ENCODE data around the gene NR5A1.

Gene NR5A1

DNA sequence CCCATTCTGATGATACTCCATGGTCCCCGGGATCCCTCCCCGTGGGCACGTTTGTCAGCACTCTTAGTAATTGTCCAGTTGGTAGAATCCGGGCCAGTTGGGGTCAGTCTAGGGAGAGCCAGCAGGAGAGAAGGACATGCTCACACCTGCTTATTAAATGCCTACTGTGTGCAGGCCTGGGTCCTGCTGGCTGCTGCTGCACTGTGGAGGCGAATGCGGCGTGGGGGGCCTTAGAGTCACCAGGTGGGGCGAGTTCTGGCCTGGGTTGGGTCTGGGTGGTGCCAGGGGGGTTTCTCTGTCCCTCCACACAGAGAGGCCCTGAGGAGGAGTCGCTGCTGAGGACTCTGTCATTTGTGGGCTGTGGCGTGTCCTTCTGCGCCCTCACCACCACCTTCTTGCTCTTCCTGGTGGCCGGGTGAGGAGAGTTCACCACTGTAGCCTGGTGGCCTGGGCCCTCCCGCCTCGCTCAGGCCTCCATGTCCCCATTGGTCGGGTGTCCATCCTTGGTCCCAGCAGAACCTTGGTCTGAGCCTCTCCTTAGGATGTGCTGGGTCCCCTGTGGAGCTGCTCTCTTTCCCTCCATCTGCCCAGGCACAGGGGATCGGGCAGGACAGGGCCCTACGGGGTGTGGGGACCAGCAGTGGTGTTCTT, 39.7 kb downstream of the NR5A1 start:
- no peak for DNase-seq (ENCODE audit: low spot score)
- FAIRE-seq, result no peak

GRCh38 chr9:124465736-124466135, 41.5 kb downstream of the NR5A1 start:
- FAIRE-seq, result no peak
- DNase-seq (ENCODE audit: low spot score), result no peak

DNA sequence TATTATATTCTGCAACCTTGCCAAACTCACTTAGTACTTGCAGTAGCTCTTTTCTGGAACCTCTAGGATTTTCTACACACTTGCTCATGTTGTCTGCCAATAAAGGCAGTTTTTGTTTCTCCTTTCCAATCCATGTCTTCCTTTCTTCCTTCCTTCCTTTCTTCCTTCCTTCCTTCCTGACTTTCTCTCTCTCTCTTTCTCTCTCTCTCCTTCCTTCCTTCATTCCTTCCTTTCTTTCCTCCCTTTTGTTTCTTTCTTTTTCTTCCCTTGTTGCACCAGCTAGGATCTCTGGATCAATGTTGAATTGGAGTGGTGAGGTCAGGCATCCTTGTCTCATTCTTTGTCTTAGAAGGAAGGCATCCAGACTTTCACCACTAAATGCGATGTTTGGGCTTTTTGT, 44.5 kb downstream of the NR5A1 start:
- FAIRE-seq, result no peak

DNA sequence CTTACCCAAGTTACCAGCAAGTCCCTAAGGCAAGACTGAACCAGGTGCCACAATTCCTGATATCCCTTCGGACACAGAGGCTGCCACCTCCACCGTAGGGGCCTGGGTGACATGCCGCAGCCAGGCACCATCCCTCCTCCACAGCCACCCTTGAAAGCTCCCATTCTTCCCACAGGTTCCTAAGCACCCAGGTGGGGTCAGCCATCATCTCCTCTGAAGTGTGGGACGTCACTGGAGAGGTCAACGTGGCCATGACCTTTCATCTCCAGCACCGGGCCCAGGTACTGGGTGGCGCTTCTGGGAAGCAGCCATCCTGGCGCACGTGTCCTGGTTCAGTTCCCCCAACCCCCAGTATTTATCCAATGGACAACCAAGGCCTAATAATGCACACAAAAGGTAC, 48.8 kb downstream of the NR5A1 start:
- FAIRE-seq (no peak), DNase-seq (ENCODE audit: low spot score) (no peak)

More for the DNA sequence above, 44.5 kb downstream of the NR5A1 start:
- no peak for DNase-seq (ENCODE audit: low spot score)

DNA sequence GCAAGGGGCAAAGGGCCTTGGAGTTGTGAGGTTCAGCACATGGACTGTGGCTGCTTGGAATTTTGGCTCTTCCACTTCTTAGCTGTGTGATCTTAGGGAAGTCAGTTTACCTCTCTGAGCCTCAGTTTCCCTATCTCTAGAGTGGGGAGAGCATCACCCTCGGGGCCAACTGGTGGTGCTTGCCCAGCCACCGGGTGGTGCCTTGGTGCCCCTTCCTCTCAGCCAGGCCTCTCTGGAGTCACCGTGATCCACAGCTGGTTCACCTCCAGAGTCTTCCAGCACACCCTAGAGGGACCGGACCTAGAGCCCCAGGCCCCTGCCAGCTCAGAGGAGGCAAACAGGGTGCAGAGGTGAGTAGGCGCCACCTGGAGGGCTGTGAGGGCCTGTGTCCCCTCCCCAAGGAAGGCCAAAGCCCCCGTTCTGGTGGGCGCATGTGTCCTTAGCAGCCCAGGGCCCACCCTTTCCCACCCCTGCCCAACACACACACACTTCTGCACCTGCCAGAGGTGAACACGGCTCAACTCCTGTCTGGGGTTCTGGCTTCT, 49.2 kb downstream of the NR5A1 start:
- FAIRE-seq, result no peak
- DNase-seq (ENCODE audit: low spot score), result no peak

DNA sequence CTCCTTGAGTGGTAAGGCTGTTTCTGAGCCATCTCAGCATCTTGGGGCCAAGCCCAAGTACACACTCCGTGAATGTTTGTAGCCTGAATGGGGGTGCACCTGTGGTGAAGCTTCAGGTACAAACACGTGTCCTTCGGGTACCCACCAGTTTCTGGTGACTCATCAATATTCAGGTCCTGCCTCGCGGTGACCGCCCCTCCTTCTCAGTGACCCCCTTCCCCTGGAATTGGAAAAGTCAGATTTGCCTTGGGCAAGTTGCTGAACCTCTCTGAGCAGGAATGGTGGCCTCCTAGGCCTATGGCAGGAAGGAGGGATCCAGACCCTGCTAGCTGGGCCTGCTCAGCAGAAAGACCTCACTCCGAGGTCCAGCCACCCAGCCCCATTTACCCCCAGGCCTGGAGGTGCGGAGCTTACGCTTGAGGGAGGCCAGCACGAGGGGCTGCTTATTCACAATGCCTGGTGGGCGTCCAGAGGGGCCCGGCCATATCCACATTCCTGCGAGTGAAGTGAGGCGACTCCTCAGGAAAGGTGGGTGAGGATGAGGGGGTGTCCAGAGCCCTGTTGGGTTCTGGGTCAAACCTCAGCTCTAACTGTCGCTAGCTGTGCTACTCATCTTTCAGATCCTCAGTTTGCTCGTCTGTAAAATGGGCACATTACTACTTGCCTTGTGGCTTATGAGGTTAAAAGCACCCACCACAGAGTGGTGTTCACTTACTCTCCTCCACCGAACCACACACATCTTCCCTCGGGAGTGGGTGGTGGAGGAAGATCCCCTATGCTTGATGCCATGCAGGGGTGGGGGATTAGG, 49.9 kb downstream of the NR5A1 start:
- DNase-seq (ENCODE audit: low spot score), result no peak
- FAIRE-seq, result no peak

DNA sequence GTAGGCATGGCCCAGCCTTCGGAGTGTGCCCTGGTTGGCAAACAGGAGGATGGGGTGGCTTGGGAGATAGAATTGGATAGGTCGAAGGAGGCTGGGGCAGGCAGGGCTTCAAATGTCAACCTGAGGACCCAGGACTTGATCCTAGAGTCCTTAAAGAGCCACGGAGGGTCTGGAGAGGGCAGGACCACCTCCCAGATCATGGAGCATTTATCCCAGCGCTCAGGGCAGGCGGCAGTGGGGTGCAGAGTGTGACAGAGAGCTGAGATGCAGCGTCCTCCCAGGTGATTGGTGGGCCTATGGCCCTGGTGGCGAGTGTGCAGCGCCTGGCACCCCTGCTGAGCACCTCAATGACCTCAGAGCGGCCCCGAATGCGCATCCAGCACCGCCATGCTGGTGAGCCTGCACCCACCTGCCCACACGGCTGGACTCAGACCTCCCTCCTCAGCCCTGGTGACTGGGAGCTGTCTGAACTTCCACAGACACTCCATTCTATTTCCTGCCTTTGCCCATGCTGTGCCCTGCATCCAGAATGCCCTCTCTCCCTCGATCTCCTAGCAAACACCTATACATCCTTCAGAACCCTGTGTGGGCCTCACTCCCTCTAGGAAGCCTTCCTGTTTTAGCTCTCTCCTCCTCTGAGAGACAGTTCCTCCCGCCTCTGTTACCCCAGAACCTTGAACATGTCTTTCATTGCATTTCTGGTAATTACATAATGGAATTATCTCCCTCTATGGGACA, 50.7 kb downstream of the NR5A1 start:
- FAIRE-seq, result no peak
- DNase-seq (ENCODE audit: low spot score), result no peak

- DNase-seq (ENCODE audit: low spot score), result no peak
- FAIRE-seq, result no peak
These were observed 51.4 kb downstream of the NR5A1 start for GRCh38 chr9:124455820-124456219.

DNA sequence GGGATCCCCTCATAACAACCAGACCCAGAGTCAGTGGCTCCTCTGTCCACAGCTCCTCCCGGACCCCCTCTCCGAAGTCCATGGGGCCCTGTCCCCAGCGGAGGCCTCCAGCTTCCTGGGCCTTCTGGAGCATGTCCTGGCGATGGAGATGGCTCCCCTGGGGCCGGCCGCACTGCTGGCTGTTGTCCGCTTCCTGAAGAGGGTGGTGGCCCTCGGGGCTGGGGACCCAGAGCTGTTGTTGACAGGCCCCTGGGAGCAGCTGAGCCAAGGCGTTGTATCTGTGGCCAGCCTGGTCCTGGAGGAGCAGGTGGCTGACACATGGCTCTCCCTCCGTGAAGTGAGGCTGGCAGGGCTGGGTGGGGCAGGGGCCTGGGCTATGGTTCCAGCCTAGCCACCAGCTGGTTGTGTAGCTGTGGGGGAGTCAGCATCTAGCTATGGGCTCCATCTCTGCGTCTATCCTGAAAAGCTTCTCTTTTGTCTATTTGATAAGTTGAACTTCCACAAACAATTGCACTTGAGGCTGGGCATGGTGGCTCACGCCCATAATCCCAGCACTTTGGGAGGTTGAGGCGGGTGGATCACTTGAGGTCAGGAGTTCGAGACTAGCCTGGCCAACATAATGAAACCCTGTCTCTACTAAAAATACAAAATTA, 52.3 kb downstream of the NR5A1 start:
- DNase-seq (ENCODE audit: low spot score), result no peak
- no peak for FAIRE-seq

DNA sequence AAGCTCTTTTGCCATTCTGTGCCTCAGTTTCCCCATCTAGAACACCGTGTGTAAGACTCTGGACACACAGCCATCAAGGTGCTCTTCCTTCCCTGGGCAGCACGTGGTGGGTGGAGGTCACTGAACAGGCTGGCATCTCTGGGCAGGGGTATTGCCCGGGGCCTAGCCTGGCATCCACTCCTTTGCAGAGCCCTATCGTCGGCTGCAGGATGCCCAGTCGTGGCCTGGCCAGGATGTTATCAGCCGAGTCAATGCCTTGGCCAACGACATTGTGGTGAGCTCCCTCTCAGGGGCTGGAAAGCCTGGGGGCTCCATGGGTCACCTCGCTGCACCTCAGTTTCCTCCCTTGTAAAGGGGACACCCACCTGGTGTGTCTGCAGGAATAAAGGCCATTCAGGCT, 52.9 kb downstream of the NR5A1 start:
- FAIRE-seq (no peak), DNase-seq (ENCODE audit: low spot score) (no peak)

DNA sequence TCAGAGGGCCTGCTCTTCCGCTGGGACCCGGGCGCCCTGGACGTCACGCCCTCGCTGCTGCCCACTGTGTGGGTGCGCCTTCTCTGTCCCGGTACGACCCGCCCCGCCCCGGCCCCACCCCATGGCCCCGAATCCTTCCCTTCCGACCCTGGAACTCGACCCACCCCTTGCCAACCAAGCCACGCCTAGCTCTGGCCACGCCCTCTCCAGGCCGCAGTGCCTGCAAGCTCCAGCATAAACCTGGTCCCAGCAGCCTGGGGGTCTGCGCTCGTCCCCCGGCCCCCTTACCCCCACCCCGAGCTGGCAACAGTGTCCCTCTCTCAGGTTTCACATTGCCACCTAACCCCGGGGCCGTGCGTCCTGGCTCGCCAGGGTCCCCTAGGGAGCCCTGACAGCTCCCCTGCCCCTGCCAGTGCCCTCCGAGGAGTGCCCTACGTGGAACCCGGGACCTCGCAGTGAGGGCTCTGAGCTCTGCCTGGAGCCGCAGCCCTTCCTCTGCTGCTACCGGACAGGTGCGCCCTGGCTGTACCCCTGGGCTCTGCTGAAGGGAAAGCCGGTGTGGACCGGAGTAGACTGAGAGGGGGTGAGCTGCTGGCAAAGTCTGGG, 53.5 kb downstream of the NR5A1 start:
- no peak for FAIRE-seq
- DNase-seq (ENCODE audit: low spot score), result no peak

GRCh38 chr9:124452841-124453585, 54.2 kb downstream of the NR5A1 start:
- FAIRE-seq (no peak), DNase-seq (ENCODE audit: low spot score) (no peak)

- FAIRE-seq, result no peak
- no peak for DNase-seq (ENCODE audit: low spot score)
These were observed 54.9 kb downstream of the NR5A1 start for GRCh38 chr9:124452326-124452725.

GRCh38 chr9:124450931-124451661, 56.1 kb downstream of the NR5A1 start:
- DNase-seq (ENCODE audit: low spot score) (no peak), FAIRE-seq (no peak)

- no peak for FAIRE-seq
- DNase-seq (ENCODE audit: low spot score), result no peak
These were observed 56.8 kb downstream of the NR5A1 start, which contains the start of gene ADGRD2 for GRCh38 chr9:124450241-124450924. Gene ADGRD2 (plus strand): TSS chr9:124450451. CDS start chr9:124451667, 1,216 bp downstream.

- FAIRE-seq (no peak), DNase-seq (ENCODE audit: low spot score) (no peak)
These were observed 57.6 kb downstream of the NR5A1 start for GRCh38 chr9:124449381-124450151.

DNA sequence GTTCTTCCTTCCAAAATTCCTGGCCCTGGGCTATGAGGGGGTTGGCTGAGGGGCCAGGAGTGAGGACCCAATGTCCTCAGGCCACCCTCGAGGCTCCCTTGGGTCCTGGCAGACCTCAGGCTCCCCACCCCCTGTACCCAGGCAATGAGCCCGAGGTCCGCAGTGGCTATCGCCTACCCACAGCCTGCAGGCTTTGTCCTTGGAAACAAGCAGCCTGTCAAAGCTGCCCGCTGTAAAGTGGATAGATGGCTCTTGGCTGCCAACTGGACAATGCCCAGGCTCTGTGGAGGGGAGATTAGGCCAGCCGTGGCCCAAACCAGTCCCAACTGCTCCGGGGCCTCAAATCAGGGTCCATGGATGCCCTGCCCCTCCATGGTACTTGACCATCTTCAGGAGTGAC, 59.2 kb downstream of the NR5A1 start:
- no peak for DNase-seq (ENCODE audit: low spot score)
- no peak for FAIRE-seq

DNA sequence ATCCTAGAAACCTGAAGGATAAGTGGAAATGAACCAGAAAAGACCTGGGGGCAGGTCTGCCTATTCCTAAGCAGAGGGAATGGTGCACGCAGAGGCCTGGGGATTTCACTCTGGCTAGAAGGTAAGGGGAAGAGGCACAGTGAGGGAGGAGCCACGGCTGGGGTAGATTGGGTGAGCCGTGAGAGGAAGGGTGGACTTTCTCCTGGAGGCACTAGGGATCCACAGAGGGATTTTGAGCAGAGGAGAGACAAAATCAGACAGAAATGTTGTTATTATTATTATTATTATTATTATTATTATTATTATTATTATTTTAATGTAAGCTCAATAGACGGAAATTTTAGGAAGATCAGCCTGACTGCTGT, 59.9 kb downstream of the NR5A1 start:
- FAIRE-seq (no peak), DNase-seq (ENCODE audit: low spot score) (no peak)
